Measurements from ENCODE around the gene RPL22L1.
A peak's percentile ranks its signal among the peaks of the same experiment; 100 is the strongest.
"Not testable (repeated sequence)": the region's sequence is repeated elsewhere in the genome, so short reads cannot be mapped to it uniquely, and the experiment has no call there.

RPL22L1 gene

DNA sequence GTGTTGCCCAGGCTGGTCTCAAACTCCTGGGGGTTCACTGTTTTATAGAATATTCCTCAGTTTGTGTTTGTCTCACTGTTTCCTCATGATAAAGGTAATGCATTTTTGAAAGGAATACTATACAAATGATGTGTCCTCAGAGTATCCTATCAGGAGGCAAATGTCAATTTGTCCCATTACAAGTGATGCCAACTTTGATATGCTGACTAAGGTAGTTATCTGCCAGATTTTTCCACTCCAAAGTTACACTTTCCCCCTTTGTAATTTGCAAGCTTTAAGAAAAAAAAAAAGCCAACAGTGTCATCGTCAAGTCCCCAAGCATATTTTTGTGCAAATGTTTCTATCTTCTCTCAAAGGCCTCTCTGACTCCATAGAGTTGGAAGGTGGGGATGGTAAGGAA lies 29.5 kb upstream of the RPL22L1 start:
- H3K4me3 ChIP-seq (ENCODE audit: low read depth, low read length): no peak overlapping the region
- DNase-seq (ENCODE audit: low read depth): no peak
- TF ChIP-seq, protein P1, sequence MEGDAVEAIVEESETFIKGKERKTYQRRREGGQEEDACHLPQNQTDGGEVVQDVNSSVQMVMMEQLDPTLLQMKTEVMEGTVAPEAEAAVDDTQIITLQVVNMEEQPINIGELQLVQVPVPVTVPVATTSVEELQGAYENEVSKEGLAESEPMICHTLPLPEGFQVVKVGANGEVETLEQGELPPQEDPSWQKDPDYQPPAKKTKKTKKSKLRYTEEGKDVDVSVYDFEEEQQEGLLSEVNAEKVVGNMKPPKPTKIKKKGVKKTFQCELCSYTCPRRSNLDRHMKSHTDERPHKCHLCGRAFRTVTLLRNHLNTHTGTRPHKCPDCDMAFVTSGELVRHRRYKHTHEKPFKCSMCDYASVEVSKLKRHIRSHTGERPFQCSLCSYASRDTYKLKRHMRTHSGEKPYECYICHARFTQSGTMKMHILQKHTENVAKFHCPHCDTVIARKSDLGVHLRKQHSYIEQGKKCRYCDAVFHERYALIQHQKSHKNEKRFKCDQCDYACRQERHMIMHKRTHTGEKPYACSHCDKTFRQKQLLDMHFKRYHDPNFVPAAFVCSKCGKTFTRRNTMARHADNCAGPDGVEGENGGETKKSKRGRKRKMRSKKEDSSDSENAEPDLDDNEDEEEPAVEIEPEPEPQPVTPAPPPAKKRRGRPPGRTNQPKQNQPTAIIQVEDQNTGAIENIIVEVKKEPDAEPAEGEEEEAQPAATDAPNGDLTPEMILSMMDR (IDR thresholded peaks at IDR 0.05; ENCODE audit: low read depth, low read length, missing control alignments): no peak

- H3K4me3 ChIP-seq (ENCODE audit: low read depth, low read length): no peak overlapping the region
- TF ChIP-seq, protein P1 (IDR thresholded peaks at IDR 0.05; ENCODE audit: low read depth, low read length, missing control alignments): no peak
- no peak for DNase-seq (ENCODE audit: low read depth)
Observed at GRCh38 chr3:170897978-170898377, 28.0 kb upstream of the RPL22L1 start.

DNA sequence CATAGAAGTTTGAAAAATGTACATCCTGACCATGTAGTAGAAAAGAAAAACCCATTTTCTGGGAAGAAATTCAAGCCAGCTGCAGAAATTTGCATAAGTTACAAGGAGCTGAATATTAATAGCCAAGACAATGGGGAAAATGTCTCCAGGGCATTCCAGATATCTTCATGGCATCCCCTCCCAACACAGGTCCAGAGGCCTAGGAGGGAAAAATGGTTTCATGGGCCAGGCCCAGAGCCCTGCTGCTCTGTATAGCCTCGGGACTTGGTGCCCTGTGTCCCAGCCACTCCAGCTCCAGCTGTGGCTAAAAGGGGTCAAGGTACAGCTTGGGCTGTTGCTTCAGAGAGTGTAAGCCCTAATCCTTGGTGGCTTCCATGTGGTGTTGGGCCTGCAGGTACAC lies 27.2 kb upstream of the RPL22L1 start:
- not testable (repeated sequence) for DNase-seq (ENCODE audit: low read depth); H3K4me3 ChIP-seq (ENCODE audit: low read depth, low read length)

DNA sequence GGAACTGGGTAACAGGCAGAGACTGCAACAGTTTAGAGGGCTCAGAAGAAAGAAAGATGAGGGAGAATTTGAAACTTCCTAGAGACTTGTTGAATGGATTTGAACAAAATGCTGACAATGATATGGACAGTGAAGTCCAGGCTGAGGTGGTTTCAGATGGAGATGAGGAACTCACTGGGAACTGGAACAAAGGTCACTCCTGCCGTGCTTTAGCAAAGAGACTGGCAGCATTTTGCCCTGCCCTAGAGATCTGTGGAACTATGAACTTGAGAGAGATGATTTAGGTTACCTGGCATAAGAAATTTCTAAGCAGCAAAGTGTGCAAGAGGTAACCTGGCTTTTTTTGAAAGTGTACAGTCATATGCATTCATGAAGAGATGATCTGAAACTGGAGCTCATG lies 26.8 kb upstream of the RPL22L1 start:
- TF ChIP-seq, protein P1 (IDR thresholded peaks at IDR 0.05; ENCODE audit: low read depth, low read length, missing control alignments): no peak
- no peak for DNase-seq (ENCODE audit: low read depth)
- H3K4me3 ChIP-seq (ENCODE audit: low read depth, low read length): no peak overlapping the region

- DNase-seq (ENCODE audit: low read depth); H3K4me3 ChIP-seq (ENCODE audit: low read depth, low read length): not testable (repeated sequence)
Observed at GRCh38 chr3:170896333-170896732, 26.3 kb upstream of the RPL22L1 start.

GRCh38 chr3:170893895-170894294 lies 23.9 kb upstream of the RPL22L1 start:
- no peak overlapping the region for H3K4me3 ChIP-seq (ENCODE audit: low read depth, low read length)
- TF ChIP-seq, protein P1 (IDR thresholded peaks at IDR 0.05; ENCODE audit: low read depth, low read length, missing control alignments): no peak
- DNase-seq (ENCODE audit: low read depth): no peak

GRCh38 chr3:170889630-170890029 lies 19.6 kb upstream of the RPL22L1 start:
- no peak overlapping the region for H3K4me3 ChIP-seq (ENCODE audit: low read depth, low read length)
- TF ChIP-seq, protein P1 (IDR thresholded peaks at IDR 0.05; ENCODE audit: low read depth, low read length, missing control alignments): no peak
- no peak for DNase-seq (ENCODE audit: low read depth)

DNA sequence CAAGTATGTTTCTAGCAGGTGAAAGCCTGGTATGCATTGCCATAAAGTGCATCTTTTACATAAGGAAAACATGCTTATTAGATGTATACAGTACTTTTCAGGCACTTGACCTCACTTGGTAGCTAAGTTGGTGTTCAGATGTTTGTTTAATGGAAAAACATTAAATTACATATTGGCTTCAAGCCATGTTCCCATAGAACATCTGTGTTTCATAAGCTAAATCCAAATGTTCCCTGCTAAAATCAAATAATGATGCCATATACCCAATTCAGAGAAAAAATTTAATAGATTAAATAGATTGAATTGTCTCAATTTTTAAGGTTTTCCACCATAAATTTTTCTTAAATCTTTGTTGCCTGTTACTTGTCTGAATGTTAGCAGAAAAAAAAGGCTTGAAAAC lies 19.1 kb upstream of the RPL22L1 start:
- TF ChIP-seq, protein P1 (IDR thresholded peaks at IDR 0.05; ENCODE audit: low read depth, low read length, missing control alignments): no peak

DNA sequence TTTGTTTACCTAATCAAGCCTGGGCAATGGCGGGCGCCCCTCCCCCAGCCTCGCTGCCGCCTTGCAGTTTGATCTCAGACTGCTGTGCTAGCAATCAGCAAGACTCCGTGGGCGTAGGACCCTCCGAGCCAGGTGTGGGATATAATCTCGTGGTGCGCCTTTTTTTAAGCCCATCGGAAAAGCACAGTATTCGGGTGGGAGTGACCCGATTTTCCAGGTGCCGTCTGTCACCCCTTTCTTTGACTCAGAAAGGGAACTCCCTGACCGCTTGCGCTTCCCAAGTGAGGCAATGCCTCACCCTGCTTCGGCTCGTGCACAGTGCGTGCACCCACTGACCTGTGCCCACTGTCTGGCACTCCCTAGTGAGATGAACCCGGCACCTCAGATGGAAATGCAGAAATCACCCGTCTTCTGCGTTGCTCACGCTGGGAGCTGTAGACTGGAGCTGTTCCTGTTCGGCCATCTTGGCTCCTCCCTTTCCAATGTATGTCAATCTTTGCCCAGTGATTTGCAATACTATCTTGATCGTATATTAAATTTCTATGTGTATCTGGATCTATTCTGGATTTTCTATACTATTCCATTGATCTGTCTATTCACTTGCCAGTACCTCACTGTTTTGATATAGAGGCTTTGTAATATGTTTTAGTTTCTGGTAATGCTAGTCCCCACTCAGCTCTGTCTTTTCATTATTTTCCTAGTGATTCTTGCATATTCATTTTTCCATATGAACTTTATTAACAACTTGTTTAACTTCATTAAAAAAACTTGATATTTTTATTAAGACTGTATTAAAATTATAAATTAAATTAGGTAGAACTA lies 14.3 kb upstream of the RPL22L1 start:
- DNase-seq (ENCODE audit: low read depth): not testable (repeated sequence)
- H3K4me3 ChIP-seq (ENCODE audit: low read depth, low read length): peak overlapping the region; percentile 8

More for the DNA sequence above, 19.1 kb upstream of the RPL22L1 start:
- no peak for DNase-seq (ENCODE audit: low read depth)
- H3K4me3 ChIP-seq (ENCODE audit: low read depth, low read length): no peak overlapping the region

- not testable (repeated sequence) for DNase-seq (ENCODE audit: low read depth); H3K4me3 ChIP-seq (ENCODE audit: low read depth, low read length)
Observed at GRCh38 chr3:170878688-170879087, 8.7 kb upstream of the RPL22L1 start.

GRCh38 chr3:170877311-170877710 lies 7.3 kb upstream of the RPL22L1 start:
- not testable (repeated sequence) for H3K4me3 ChIP-seq (ENCODE audit: low read depth, low read length); DNase-seq (ENCODE audit: low read depth)

All from GM12864 (cell line).